Activated T-cell treated with anti-CD3 and anti-CD28 coated beads, Interleukin-2, amount 50 U/mL, for 72 hours (primary cell): ENCODE data around the gene NHLRC2. TPM values are rescaled to one million over a fixed set of nuclear protein-coding genes. Genes with fewer than 3 reads are reported as not detected.
"Not testable (repeated sequence)": the region's sequence is repeated elsewhere in the genome, so short reads cannot be mapped to it uniquely, and the experiment has no call there.

Experiments used
- ATAC-seq, 2 donors: fragments of 150-1000 bp; cut with Tn5 transposase; replicated peaks in 1 of 2; 2 replicates each; pipeline ENCODE4 v1.10.0; 2021; ENCODE audit warnings: moderate library complexity in 2 of 2, mild to moderate bottlenecking in 1 of 2
- DNase-seq, 2 donors: peaks; one replicate each; pipeline ENCODE4 v3.0.0; 2021 to 2022; ENCODE audit warnings: mixed read lengths in 1 of 2
- H3K27ac Mint-ChIP-seq: one replicate; pipeline ENCODE4 v1.8.0; 2022; ENCODE audit warnings: mild to moderate bottlenecking, moderate library complexity, mixed read lengths
- H3K27me3 Mint-ChIP-seq: one replicate; pipeline ENCODE4 v1.8.0; 2022; ENCODE audit warnings: low read depth, mixed read lengths
- H3K36me3 Mint-ChIP-seq, 2 donors: one replicate each; pipeline ENCODE4 v1.8.0; 2022; ENCODE audit warnings: mixed read lengths in 2 of 2, mild to moderate bottlenecking in 1 of 2; ENCODE audit not compliant: insufficient read depth in 2 of 2
- H3K4me1 Mint-ChIP-seq: one replicate; pipeline ENCODE4 v1.8.0; 2022; ENCODE audit warnings: low read depth, mixed read lengths
- H3K4me3 Mint-ChIP-seq, 2 donors: one replicate each; pipeline ENCODE4 v1.8.0; 2022; ENCODE audit warnings: mild to moderate bottlenecking in 2 of 2, mixed read lengths in 2 of 2, moderate library complexity in 2 of 2
- H3K9me3 Mint-ChIP-seq, 2 donors: one replicate each; pipeline ENCODE4 v1.8.0; 2022; ENCODE audit warnings: mixed read lengths in 2 of 2
- total RNA-seq, 2 donors: library from RNA; stranded (reverse); gene quantifications; one replicate each; pipeline ENCODE4 v1.2.3, GENCODE V29; 2022

NHLRC2 gene
- total RNA-seq, result 10 to 100 TPM; 30.6 to 30.9 TPM

GRCh38 chr10:113854013-113854760, at the start of gene NHLRC2, which contains the start of gene DCLRE1A:
Gene NHLRC2 (plus strand): TSS chr10:113854661. CDS start chr10:113854873, 212 bp downstream.
Gene DCLRE1A (minus strand): TSS chr10:113854082. CDS start chr10:113853182, 900 bp downstream.
- Mint-ChIP-seq H3K4me1 (peaks cover 45% of the 10 kb centered on the region), H3K36me3 (peaks cover 13 to 15% of the 10 kb centered on the region in 2 donors), H3K4me3 (peak within 1 kb of the TSS; percentile 94 to 98), H3K27me3 (no peaks in the 10 kb centered on the region), H3K9me3 (no peaks in the 10 kb centered on the region), H3K27ac (peak within 1 kb of the TSS; percentile 96)
- ATAC-seq (peak; percentile 70 to 74), DNase-seq (peak; percentile 67 to 74)

GRCh38 chr10:113806503-113806902, 48.0 kb upstream of the NHLRC2 start:
- Mint-ChIP-seq H3K27ac (no peak overlapping the region), H3K9me3 (no peaks in the 10 kb centered on the region), H3K36me3 (no peaks in the 10 kb centered on the region), H3K27me3 (peaks cover 33% of the 10 kb centered on the region), H3K4me1 (no peaks in the 10 kb centered on the region), H3K4me3 (no peak overlapping the region)
- ATAC-seq (no peak), DNase-seq (no peak)

GRCh38 chr10:113808168-113808567, 46.3 kb upstream of the NHLRC2 start:
- H3K4me3 Mint-ChIP-seq, result no peak overlapping the region
- peaks cover 32% of the 10 kb centered on the region for H3K27me3 Mint-ChIP-seq
- no peak for ATAC-seq

GRCh38 chr10:113814700-113815099, 39.8 kb upstream of the NHLRC2 start:
- H3K4me3 Mint-ChIP-seq, H3K27ac Mint-ChIP-seq, H3K36me3 Mint-ChIP-seq, H3K9me3 Mint-ChIP-seq, ATAC-seq, DNase-seq, H3K4me1 Mint-ChIP-seq: not testable (repeated sequence)
- peaks cover 30% of the 10 kb centered on the region for H3K27me3 Mint-ChIP-seq

More at GRCh38 chr10:113808168-113808567, 46.3 kb upstream of the NHLRC2 start:
- no peaks in the 10 kb centered on the region for H3K36me3 Mint-ChIP-seq
- no peak overlapping the region for H3K27ac Mint-ChIP-seq
- no peaks in the 10 kb centered on the region for H3K4me1 Mint-ChIP-seq
- DNase-seq, result no peak
- H3K9me3 Mint-ChIP-seq, result peaks cover 2 to 3% of the 10 kb centered on the region in 2 donors

- no peaks in the 10 kb centered on the region for H3K4me1 Mint-ChIP-seq
- no peaks in the 10 kb centered on the region for H3K36me3 Mint-ChIP-seq
- peaks cover 6% of the 10 kb centered on the region for H3K27me3 Mint-ChIP-seq
Measured at GRCh38 chr10:113819989-113820388, 34.5 kb upstream of the NHLRC2 start.

GRCh38 chr10:113820507-113820906, 34.0 kb upstream of the NHLRC2 start:
- ATAC-seq, result no peak

More at GRCh38 chr10:113819989-113820388, 34.5 kb upstream of the NHLRC2 start:
- ATAC-seq, result no peak
- DNase-seq, result no peak
- Mint-ChIP-seq H3K27ac (no peak overlapping the region), H3K9me3 (no peaks in the 10 kb centered on the region), H3K4me3 (no peak overlapping the region)

GRCh38 chr10:113821306-113821705, 33.2 kb upstream of the NHLRC2 start:
- not testable (repeated sequence) for H3K36me3 Mint-ChIP-seq, H3K27me3 Mint-ChIP-seq, H3K4me1 Mint-ChIP-seq, H3K27ac Mint-ChIP-seq, H3K4me3 Mint-ChIP-seq, ATAC-seq, DNase-seq, H3K9me3 Mint-ChIP-seq

More at GRCh38 chr10:113820507-113820906, 34.0 kb upstream of the NHLRC2 start:
- Mint-ChIP-seq H3K27ac (no peak overlapping the region), H3K27me3 (peaks cover 6% of the 10 kb centered on the region), H3K4me3 (no peak overlapping the region), H3K4me1 (no peaks in the 10 kb centered on the region), H3K36me3 (no peaks in the 10 kb centered on the region), H3K9me3 (no peaks in the 10 kb centered on the region)
- no peak for DNase-seq

GRCh38 chr10:113822174-113822573, 32.3 kb upstream of the NHLRC2 start:
- no peaks in the 10 kb centered on the region for H3K9me3 Mint-ChIP-seq
- peaks cover 6% of the 10 kb centered on the region for H3K27me3 Mint-ChIP-seq
- H3K4me1 Mint-ChIP-seq, result no peaks in the 10 kb centered on the region
- no peak overlapping the region for H3K27ac Mint-ChIP-seq
- ATAC-seq (no peak), DNase-seq (no peak)
- H3K4me3 Mint-ChIP-seq, result no peak overlapping the region
- H3K36me3 Mint-ChIP-seq, result no peaks in the 10 kb centered on the region

GRCh38 chr10:113823389-113823788, 31.1 kb upstream of the NHLRC2 start:
- Mint-ChIP-seq H3K27me3 (peaks cover 6% of the 10 kb centered on the region), H3K36me3 (no peaks in the 10 kb centered on the region), H3K4me1 (no peaks in the 10 kb centered on the region), H3K4me3 (no peak overlapping the region), H3K27ac (no peak overlapping the region), H3K9me3 (no peaks in the 10 kb centered on the region)
- no peak for ATAC-seq
- no peak for DNase-seq

GRCh38 chr10:113825791-113826190, 28.7 kb upstream of the NHLRC2 start:
- H3K36me3 Mint-ChIP-seq, result no peaks in the 10 kb centered on the region
- ATAC-seq (no peak), DNase-seq (no peak)
- H3K27me3 Mint-ChIP-seq, result peaks cover 6% of the 10 kb centered on the region
- H3K4me3 Mint-ChIP-seq, result no peak overlapping the region
- H3K9me3 Mint-ChIP-seq, result no peaks in the 10 kb centered on the region
- no peak overlapping the region for H3K27ac Mint-ChIP-seq
- no peaks in the 10 kb centered on the region for H3K4me1 Mint-ChIP-seq

- not testable (repeated sequence) for ATAC-seq, H3K4me3 Mint-ChIP-seq, DNase-seq, H3K9me3 Mint-ChIP-seq, H3K27me3 Mint-ChIP-seq, H3K27ac Mint-ChIP-seq, H3K4me1 Mint-ChIP-seq, H3K36me3 Mint-ChIP-seq
Measured at GRCh38 chr10:113828567-113828966, 25.9 kb upstream of the NHLRC2 start.

GRCh38 chr10:113842171-113842570, 12.3 kb upstream of the NHLRC2 start:
- DNase-seq (no peak), ATAC-seq (no peak)
- Mint-ChIP-seq H3K27ac (no peak overlapping the region), H3K27me3 (no peaks in the 10 kb centered on the region), H3K4me1 (no peaks in the 10 kb centered on the region), H3K4me3 (no peak overlapping the region), H3K36me3 (peaks cover 4 to 17% of the 10 kb centered on the region in 2 donors), H3K9me3 (no peaks in the 10 kb centered on the region)

- H3K4me3 Mint-ChIP-seq, result no peak overlapping the region
- DNase-seq (no peak), ATAC-seq (no peak)
- H3K36me3 Mint-ChIP-seq, result peaks cover 6 to 20% of the 10 kb centered on the region in 2 donors
- H3K4me1 Mint-ChIP-seq, result peaks cover 13% of the 10 kb centered on the region
- no peak overlapping the region for H3K27ac Mint-ChIP-seq
- no peaks in the 10 kb centered on the region for H3K27me3 Mint-ChIP-seq
- no peaks in the 10 kb centered on the region for H3K9me3 Mint-ChIP-seq
Measured at GRCh38 chr10:113843972-113844485, 10.4 kb upstream of the NHLRC2 start.
